Activated CD4-positive, alpha-beta T cell treated with anti-CD3 and anti-CD28 coated beads, Interleukin-2, amount 50 U/mL, for 4 hours (primary cell): ENCODE results near the gene SCN3B.
A peak's percentile ranks its signal among the peaks of the same experiment; 100 is the strongest.

Experiments used
- DNase-seq, 2 experiments: peaks; one replicate each; pipeline ENCODE4 v3.0.0-alpha.2; 2020

SCN3B gene

GRCh38 chr11:123653827-123654565 lies 428 bp downstream of the SCN3B start:
- DNase-seq = no peak

GRCh38 chr11:123653483-123653826 lies 969 bp downstream of the SCN3B start:
- DNase-seq = no peak

GRCh38 chr11:123652599-123652998 lies 1.8 kb downstream of the SCN3B start:
- DNase-seq = no peak

GRCh38 chr11:123650901-123651300 lies 3.5 kb downstream of the SCN3B start:
- no peak for DNase-seq

- DNase-seq = no peak
These were observed 9.0 kb downstream of the SCN3B start for GRCh38 chr11:123645286-123645975.

GRCh38 chr11:123642435-123642834 lies 12.0 kb downstream of the SCN3B start:
- no peak for DNase-seq

- DNase-seq = no peak
These were observed 13.0 kb downstream of the SCN3B start for GRCh38 chr11:123641495-123641840.

GRCh38 chr11:123640677-123641494 lies 13.5 kb downstream of the SCN3B start:
- peak; percentile 26 to 35 for DNase-seq

- no peak for DNase-seq
These were observed 14.4 kb downstream of the SCN3B start for GRCh38 chr11:123640029-123640428.

GRCh38 chr11:123630126-123630608 lies 24.3 kb downstream of the SCN3B start:
- DNase-seq = no peak

- no peak for DNase-seq
These were observed 25.3 kb downstream of the SCN3B start for GRCh38 chr11:123628936-123629683.

- no peak for DNase-seq
These were observed 29.4 kb downstream of the SCN3B start for GRCh38 chr11:123624974-123625373.

- no peak for DNase-seq
These were observed 31.8 kb downstream of the SCN3B start for GRCh38 chr11:123622576-123622975.

GRCh38 chr11:123616505-123617198 lies 37.8 kb downstream of the SCN3B start:
- no peak for DNase-seq

GRCh38 chr11:123611698-123612097 lies 42.7 kb downstream of the SCN3B start:
- no peak for DNase-seq

GRCh38 chr11:123608945-123609344 lies 45.5 kb downstream of the SCN3B start:
- DNase-seq = no peak

- DNase-seq = no peak
These were observed 46.1 kb downstream of the SCN3B start for GRCh38 chr11:123608371-123608770.

GRCh38 chr11:123607781-123608180 lies 46.6 kb downstream of the SCN3B start:
- no peak for DNase-seq

GRCh38 chr11:123603666-123604065 lies 50.8 kb downstream of the SCN3B start:
- DNase-seq = no peak

GRCh38 chr11:123601743-123602142 lies 52.7 kb downstream of the SCN3B start:
- DNase-seq = no peak

GRCh38 chr11:123601136-123601535 lies 53.3 kb downstream of the SCN3B start:
- no peak for DNase-seq

GRCh38 chr11:123597859-123598258 lies 56.6 kb downstream of the SCN3B start:
- DNase-seq = no peak
